Measurements from ENCODE around the gene TLN1.
A peak's percentile ranks its signal among the peaks of the same experiment; 100 is the strongest.

The TLN1 gene

GRCh38 chr9:35650341-35651158, 81.4 kb downstream of the TLN1 start, which contains the start of gene SIT1:
SIT1 (minus strand) TSS chr9:35650931; CDS start chr9:35650853, 78 bp downstream.
- Histone ChIP-seq H3K4me1 (ENCODE audit: control insufficient read depth, insufficient read depth, low read length) (peaks cover 21% of the 10 kb centered on the region), H3K9me3 (ENCODE audit: control insufficient read depth, insufficient read depth, low read depth, low read length) (no peaks in the 10 kb centered on the region), H3K9ac (ENCODE audit: low read length) (no peak within 1 kb of the TSS), H3K27ac (ENCODE audit: low read depth, low read length) (no peak within 1 kb of the TSS), H3K27me3 (ENCODE audit: control insufficient read depth, insufficient read depth, low read length) (peaks cover 3% of the 10 kb centered on the region; the same call in 1 of the 2 replicates), H3K4me3 (ENCODE audit: low read depth, low read length) (0 out of 2 replicates have a peak within 1 kb of the TSS, but pooled peaks have one; percentile 25), H3K36me3 (ENCODE audit: control insufficient read depth, insufficient read depth, low read length) (no peaks in the 10 kb centered on the region)

DNA sequence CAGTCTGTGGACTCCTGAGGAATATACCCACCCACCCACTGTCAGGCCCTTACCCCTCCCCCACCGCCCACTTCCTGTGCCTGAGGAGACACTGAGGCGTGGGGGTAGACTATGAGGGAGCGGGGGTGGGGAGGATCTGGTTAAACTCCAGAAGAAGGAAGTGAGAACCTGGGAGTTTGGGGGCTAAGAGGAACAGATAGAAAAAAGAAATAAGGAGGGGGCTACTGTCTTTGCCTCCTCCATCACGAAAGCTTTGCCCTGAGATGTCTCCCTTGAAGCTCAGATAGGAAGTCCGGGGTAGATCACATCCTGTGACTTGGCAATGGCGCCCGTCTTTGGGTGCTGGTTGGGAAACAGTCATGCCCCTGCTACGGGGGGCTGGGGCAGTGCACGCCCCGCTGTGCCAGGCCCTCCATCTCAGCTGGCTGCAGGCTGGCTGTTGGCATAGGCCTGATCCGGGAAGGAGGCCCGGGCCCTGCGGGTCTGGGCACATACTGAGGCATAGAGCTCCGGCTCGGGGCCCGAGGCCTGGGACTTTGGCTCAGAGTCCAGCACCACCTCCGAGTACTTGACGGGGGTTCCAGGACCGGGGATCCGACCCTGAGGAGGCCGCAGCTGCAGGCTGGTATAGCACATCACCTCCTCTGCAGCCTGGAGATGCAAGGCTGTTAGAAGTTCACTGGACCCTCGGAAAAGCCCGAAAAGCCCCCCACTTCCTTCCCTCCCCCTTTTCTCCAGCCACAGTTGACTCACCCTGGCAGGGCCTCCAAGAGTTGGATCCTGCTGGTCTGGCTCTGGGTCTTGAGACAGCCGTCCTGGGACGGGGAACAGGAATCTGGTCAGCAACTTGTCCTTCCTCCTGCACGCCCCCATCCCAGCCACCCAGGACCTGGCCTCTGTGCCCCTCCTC, 82.3 kb downstream of the TLN1 start:
- no peak overlapping the region for H3K27ac ChIP-seq (ENCODE audit: low read depth, low read length)
- no peaks in the 10 kb centered on the region for H3K36me3 ChIP-seq (ENCODE audit: control insufficient read depth, insufficient read depth, low read length)
- no peak overlapping the region for H3K9ac ChIP-seq (ENCODE audit: low read length)
- no peak overlapping the region for H3K4me3 ChIP-seq (ENCODE audit: low read depth, low read length)
- H3K27me3 ChIP-seq (ENCODE audit: control insufficient read depth, insufficient read depth, low read length), result peaks cover 3% of the 10 kb centered on the region; the same call in 1 of the 2 replicates
- H3K4me1 ChIP-seq (ENCODE audit: control insufficient read depth, insufficient read depth, low read length), result peaks cover 23% of the 10 kb centered on the region
- no peaks in the 10 kb centered on the region for H3K9me3 ChIP-seq (ENCODE audit: control insufficient read depth, insufficient read depth, low read depth, low read length)

Measured in HUES6 (cell line).